Neural cell (in vitro differentiated cells): ENCODE data around the gene IRX4. TPM values are rescaled to one million over a fixed set of nuclear protein-coding genes. Genes with fewer than 3 reads are reported as not detected.

Source experiments
- H2AFZ ChIP-seq: fragments of 200-600, 300-800 bp; sonication (generic), shearing (Covaris generic); 2 replicates; pipeline ENCODE4 v1.6.0; 2014; ENCODE audit warnings: low read depth, mild to moderate bottlenecking, antibody characterized with exemption, low read length, moderate library complexity
- H3F3A ChIP-seq: fragments of 200-600 bp; shearing (Covaris generic); 2 replicates; pipeline ENCODE4 v1.6.1; 2016; ENCODE audit warnings: mild to moderate bottlenecking, moderate library complexity, mixed read lengths, antibody characterized with exemption, low read length; ENCODE audit not compliant: insufficient read depth, poor library complexity, severe bottlenecking
- H3K27ac ChIP-seq: fragments of 200-600, 300-800 bp; sonication (generic), shearing (Covaris generic); 2 replicates; pipeline ENCODE4 v1.5.1; 2014; ENCODE audit warnings: mild to moderate bottlenecking, low read length, moderate library complexity
- H3K27me3 ChIP-seq: fragments of 300-800, 200-600 bp; sonication (generic), shearing (Covaris generic); 2 replicates; pipeline ENCODE4 v1.6.0; 2014; ENCODE audit warnings: mild to moderate bottlenecking, low read depth, low read length, moderate library complexity; ENCODE audit not compliant: insufficient read depth
- H3K36me3 ChIP-seq: fragments of 300-800, 200-600 bp; sonication (generic), shearing (Covaris generic); 2 replicates; pipeline ENCODE4 v1.5.1; 2014; ENCODE audit warnings: mild to moderate bottlenecking, antibody characterized with exemption, low read length, moderate library complexity; ENCODE audit not compliant: insufficient read depth
- H3K4me2 ChIP-seq: fragments of 300-800, 200-600 bp; sonication (generic), shearing (Covaris generic); 2 replicates; pipeline ENCODE4 v1.6.0; 2014; ENCODE audit warnings: mild to moderate bottlenecking, low read length
- H3K4me3 ChIP-seq: fragments of 300-800, 200-600 bp; sonication (generic), shearing (Covaris generic); 2 replicates; pipeline ENCODE4 v1.5.1; 2014; ENCODE audit warnings: mild to moderate bottlenecking, low read length, moderate library complexity
- H3K79me2 ChIP-seq: fragments of 200-600 bp; shearing (Covaris generic); replicated peaks from 2 replicates; pipeline ENCODE4 v1.6.0; 2014; ENCODE audit warnings: mild to moderate bottlenecking, low read length, moderate library complexity; ENCODE audit not compliant: insufficient read depth
- H3K9ac ChIP-seq: fragments of 300-800, 200-600 bp; sonication (generic), shearing (Covaris generic); 2 replicates; pipeline ENCODE4 v1.6.1; 2016; ENCODE audit warnings: mild to moderate bottlenecking, low read length, mixed read lengths
- H3K9me2 ChIP-seq: fragments of 200-600 bp; shearing (Covaris generic); 2 replicates; pipeline ENCODE4 v1.6.1; 2016; ENCODE audit warnings: mild to moderate bottlenecking, low read length, mixed read lengths; ENCODE audit not compliant: insufficient read depth
- H3K9me3 ChIP-seq: fragments of 200-600, 300-800 bp; sonication (generic), shearing (Covaris generic); 2 replicates; pipeline ENCODE4 v1.6.1; 2016; ENCODE audit warnings: mild to moderate bottlenecking, mixed run types, low read length, moderate library complexity, mixed read lengths
- H4K20me1 ChIP-seq: fragments of 200-600 bp; shearing (Covaris generic); 2 replicates; pipeline ENCODE4 v1.6.1; 2016; ENCODE audit warnings: mild to moderate bottlenecking, mixed run types; ENCODE audit not compliant: insufficient read depth
- EP300 ChIP-seq: fragments of 450-650 bp; conservative IDR thresholded peaks from 2 replicates; pipeline ENCODE4 v1.6.1; 2014; ENCODE audit warnings: antibody characterized with exemption, mild to moderate bottlenecking, moderate library complexity; ENCODE audit not compliant: poor library complexity, severe bottlenecking
- EZH2 ChIP-seq: fragments of 200-600, 300-800 bp; shearing (Covaris generic), sonication (generic); IDR thresholded peaks from 2 replicates; pipeline ENCODE4 v1.6.1; 2014; ENCODE audit warnings: antibody characterized with exemption, low read length, borderline replicate concordance, mild to moderate bottlenecking; ENCODE audit not compliant: insufficient read depth, poor library complexity, severe bottlenecking
- MXI1 ChIP-seq: fragments of 450-650 bp; conservative IDR thresholded peaks from 2 replicates; pipeline ENCODE4 v1.6.1; 2014; ENCODE audit warnings: antibody characterized with exemption, mild to moderate bottlenecking; ENCODE audit not compliant: poor library complexity, severe bottlenecking
- POLR2AphosphoS5 ChIP-seq: IDR thresholded peaks from 2 replicates; pipeline ENCODE4 v1.6.1; 2012
- RAD21 ChIP-seq: fragments of 450-650 bp; conservative IDR thresholded peaks from 2 replicates; pipeline ENCODE4 v1.6.1; 2014; ENCODE audit warnings: antibody characterized with exemption, mild to moderate bottlenecking, moderate library complexity
- SMC3 ChIP-seq: fragments of 450-650 bp; conservative IDR thresholded peaks from 2 replicates; pipeline ENCODE4 v1.6.1; 2014; ENCODE audit warnings: antibody characterized with exemption, mild to moderate bottlenecking, moderate library complexity; ENCODE audit not compliant: poor library complexity
- TAF1 ChIP-seq: IDR thresholded peaks from 2 replicates; pipeline ENCODE4 v1.6.1; 2012; ENCODE audit warnings: low read depth
- polyA plus RNA-seq: library from polyadenylated mRNA; depleted of rRNA; stranded (reverse); fragments of >200 nt; gene quantifications from 2 replicates; pipeline ENCODE4 v1.2.3, GENCODE V29; 2014
- TF ChIP-seq, protein P1 (sequence below): IDR thresholded peaks from 2 replicates; pipeline ENCODE4 v1.6.1; 2012; ENCODE audit warnings: borderline replicate concordance
- TF ChIP-seq, protein P2 (sequence below): fragments of 450-650 bp; IDR thresholded peaks from 2 replicates; pipeline ENCODE4 v1.5.1; 2014; ENCODE audit warnings: antibody characterized with exemption, mild to moderate bottlenecking, moderate library complexity; ENCODE audit not compliant: poor library complexity, severe bottlenecking

Gene IRX4
- polyA plus RNA-seq, 1 donor from 2014 or later, result not detected

DNA sequence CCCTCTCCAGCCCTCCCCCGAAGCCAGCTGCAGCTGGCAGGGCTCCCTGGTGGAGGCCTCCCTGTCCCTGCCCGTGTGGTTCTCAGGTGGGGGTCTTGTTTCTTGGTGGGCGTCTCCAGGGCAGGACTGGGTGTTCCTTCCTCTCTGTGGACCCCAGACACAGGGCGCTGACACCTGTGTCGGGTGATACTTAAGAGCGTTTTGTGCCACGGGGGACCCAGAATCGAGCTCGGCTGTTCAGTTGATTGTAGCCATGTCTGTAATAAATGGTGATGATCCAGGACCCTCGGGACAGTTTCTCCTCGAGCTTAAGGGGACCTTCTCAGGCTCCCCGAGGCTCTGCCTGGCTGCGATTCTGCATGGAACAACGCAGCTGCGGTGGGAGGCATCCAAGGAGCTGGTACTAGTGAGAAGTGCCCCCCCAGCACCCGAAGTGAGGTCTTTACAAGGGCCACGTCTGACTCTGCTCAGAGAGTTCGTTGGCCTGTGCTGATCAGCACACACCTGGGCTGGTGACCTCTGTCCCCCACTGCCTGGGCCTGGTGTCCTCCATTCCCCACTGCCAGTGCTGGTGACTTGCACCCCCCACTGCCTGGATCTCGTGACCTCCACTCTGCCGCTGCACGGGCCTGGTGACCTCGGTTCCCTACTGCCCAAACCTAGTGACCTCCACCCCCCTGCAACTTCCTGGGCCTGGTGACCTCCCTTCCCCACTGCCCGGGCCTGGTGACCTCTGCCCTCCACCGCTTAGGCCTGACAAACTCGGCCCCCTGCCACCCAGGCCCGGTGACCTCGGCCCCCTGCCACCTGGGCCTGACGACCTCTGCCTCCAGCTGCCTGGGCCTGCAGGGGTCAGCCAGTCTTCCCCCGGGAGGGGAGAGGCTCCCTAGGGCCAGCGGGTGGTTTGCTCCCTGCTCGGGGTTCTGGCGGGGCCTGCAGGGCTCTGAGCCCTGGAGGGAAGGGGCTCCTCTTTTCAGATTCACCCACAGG lies 45.5 kb downstream of the IRX4 start:
- no peaks in the 10 kb centered on the region for H3K36me3 ChIP-seq
- H3K9ac ChIP-seq, result no peak overlapping the region
- no peaks in the 10 kb centered on the region for H3K9me2 ChIP-seq
- no peaks in the 10 kb centered on the region for H4K20me1 ChIP-seq
- no peaks in the 10 kb centered on the region for H3K27me3 ChIP-seq
- H3F3A ChIP-seq, result no peaks in the 10 kb centered on the region
- H3K27ac ChIP-seq, result no peak overlapping the region
- no peak overlapping the region for H3K4me2 ChIP-seq
- no peaks in the 10 kb centered on the region for H3K79me2 ChIP-seq
- no peak overlapping the region for H3K4me3 ChIP-seq
- H2AFZ ChIP-seq, result no peak overlapping the region
- H3K9me3 ChIP-seq, result no peaks in the 10 kb centered on the region
- TF ChIP-seq TAF1 (no peak), EZH2 (no peak), RAD21 (no peak), SMC3 (no peak), EP300 (no peak), MXI1 (no peak), POLR2AphosphoS5 (no peak)
- TF ChIP-seq, protein P1, sequence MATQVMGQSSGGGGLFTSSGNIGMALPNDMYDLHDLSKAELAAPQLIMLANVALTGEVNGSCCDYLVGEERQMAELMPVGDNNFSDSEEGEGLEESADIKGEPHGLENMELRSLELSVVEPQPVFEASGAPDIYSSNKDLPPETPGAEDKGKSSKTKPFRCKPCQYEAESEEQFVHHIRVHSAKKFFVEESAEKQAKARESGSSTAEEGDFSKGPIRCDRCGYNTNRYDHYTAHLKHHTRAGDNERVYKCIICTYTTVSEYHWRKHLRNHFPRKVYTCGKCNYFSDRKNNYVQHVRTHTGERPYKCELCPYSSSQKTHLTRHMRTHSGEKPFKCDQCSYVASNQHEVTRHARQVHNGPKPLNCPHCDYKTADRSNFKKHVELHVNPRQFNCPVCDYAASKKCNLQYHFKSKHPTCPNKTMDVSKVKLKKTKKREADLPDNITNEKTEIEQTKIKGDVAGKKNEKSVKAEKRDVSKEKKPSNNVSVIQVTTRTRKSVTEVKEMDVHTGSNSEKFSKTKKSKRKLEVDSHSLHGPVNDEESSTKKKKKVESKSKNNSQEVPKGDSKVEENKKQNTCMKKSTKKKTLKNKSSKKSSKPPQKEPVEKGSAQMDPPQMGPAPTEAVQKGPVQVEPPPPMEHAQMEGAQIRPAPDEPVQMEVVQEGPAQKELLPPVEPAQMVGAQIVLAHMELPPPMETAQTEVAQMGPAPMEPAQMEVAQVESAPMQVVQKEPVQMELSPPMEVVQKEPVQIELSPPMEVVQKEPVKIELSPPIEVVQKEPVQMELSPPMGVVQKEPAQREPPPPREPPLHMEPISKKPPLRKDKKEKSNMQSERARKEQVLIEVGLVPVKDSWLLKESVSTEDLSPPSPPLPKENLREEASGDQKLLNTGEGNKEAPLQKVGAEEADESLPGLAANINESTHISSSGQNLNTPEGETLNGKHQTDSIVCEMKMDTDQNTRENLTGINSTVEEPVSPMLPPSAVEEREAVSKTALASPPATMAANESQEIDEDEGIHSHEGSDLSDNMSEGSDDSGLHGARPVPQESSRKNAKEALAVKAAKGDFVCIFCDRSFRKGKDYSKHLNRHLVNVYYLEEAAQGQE, result no peak
- TF ChIP-seq, protein P2, sequence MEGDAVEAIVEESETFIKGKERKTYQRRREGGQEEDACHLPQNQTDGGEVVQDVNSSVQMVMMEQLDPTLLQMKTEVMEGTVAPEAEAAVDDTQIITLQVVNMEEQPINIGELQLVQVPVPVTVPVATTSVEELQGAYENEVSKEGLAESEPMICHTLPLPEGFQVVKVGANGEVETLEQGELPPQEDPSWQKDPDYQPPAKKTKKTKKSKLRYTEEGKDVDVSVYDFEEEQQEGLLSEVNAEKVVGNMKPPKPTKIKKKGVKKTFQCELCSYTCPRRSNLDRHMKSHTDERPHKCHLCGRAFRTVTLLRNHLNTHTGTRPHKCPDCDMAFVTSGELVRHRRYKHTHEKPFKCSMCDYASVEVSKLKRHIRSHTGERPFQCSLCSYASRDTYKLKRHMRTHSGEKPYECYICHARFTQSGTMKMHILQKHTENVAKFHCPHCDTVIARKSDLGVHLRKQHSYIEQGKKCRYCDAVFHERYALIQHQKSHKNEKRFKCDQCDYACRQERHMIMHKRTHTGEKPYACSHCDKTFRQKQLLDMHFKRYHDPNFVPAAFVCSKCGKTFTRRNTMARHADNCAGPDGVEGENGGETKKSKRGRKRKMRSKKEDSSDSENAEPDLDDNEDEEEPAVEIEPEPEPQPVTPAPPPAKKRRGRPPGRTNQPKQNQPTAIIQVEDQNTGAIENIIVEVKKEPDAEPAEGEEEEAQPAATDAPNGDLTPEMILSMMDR, result no peak

DNA sequence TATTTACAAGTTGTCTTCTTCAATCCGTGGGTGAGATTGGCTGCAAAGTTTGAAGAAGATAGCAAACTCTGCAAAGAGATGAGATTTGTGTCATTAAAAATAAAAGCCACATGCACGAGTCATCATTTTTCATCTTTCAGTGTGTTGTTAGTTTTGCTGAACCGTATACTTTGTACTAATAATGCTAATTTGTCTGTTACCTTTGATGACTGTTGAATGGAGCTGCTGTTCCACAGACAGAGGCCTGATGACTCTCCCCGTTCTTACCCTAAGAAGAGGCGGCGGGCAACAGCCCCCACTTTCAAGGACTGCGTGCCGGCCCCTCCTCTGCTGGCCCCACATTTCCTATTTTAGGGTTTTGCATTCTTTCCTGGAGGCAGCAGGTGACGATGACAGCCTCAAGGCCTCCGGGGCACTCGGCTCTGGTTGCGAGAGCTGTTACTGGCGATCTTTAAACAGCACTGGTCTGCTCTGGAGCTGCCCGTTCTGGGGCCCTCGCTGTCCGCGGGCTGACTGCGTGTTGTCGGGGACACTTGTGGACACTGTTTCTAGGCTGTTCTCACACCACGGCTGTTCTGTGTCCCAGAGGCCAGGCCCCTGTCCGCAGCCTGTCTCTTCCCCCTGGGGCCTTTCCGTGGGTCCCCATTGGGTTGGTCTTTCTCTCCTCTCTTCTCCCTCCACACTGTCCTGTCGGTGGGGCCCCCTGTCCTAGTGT lies 46.4 kb downstream of the IRX4 start:
- Histone ChIP-seq H3K9me2 (no peaks in the 10 kb centered on the region), H4K20me1 (no peaks in the 10 kb centered on the region), H2AFZ (no peak overlapping the region), H3K9ac (no peak overlapping the region), H3K27ac (no peak overlapping the region), H3K4me2 (no peak overlapping the region), H3K4me3 (no peak overlapping the region), H3K27me3 (no peaks in the 10 kb centered on the region), H3K36me3 (no peaks in the 10 kb centered on the region), H3K79me2 (no peaks in the 10 kb centered on the region), H3K9me3 (no peaks in the 10 kb centered on the region), H3F3A (no peaks in the 10 kb centered on the region)
- TF ChIP-seq EP300 (no peak), MXI1 (no peak), EZH2 (no peak), SMC3 (no peak), POLR2AphosphoS5 (no peak), RAD21 (no peak), TAF1 (no peak)
- TF ChIP-seq, protein P2, result no peak
- TF ChIP-seq, protein P1, result no peak
